H1 (cell line): Measurements from ENCODE around the gene INTS1. TPM values are rescaled to one million over a fixed set of nuclear protein-coding genes. Genes with fewer than 3 reads are reported as not detected.

Experiments used
- CTCF ChIA-PET: fragments of 300-600 bp; sonication (Branson Sonifier 250); formaldehyde crosslinking; loops from one replicate; lab custom pipeline; 2021; ENCODE audit not compliant: partially characterized antibody; lab: Charles Lee
- POLR2A ChIA-PET: fragments of 300-600 bp; sonication (Branson Sonifier 250); formaldehyde crosslinking; loops from one replicate; lab custom pipeline; 2021; ENCODE audit warnings: inconsistent platforms; ENCODE audit not compliant: partially characterized antibody; lab: Charles Lee
- DNase-seq, 2 experiments: peaks; one replicate each; pipeline versions ENCODE4 v3.0.0 to v3.0.0-alpha.2; 2010 to 2022; ENCODE audit warnings: low spot score in 2 of 2, low read depth in 1 of 2, mixed read lengths in 1 of 2
- FAIRE-seq: peaks from 2 replicates; lab custom pipeline; 2011; peaks lifted over from hg19 to GRCh38; lab: Jason Lieb, UNC
- H2AFZ ChIP-seq: 2 replicates; pipeline ENCODE4 v1.8.1; 2012; ENCODE audit warnings: low read length, inconsistent platforms
- H2AK5ac ChIP-seq: 2 replicates; pipeline ENCODE4 v1.6.1; 2013; ENCODE audit warnings: low read depth, low read length
- H2BK120ac ChIP-seq: replicated peaks from 2 replicates; pipeline ENCODE3; 2013; ENCODE audit warnings: low read depth, low read length, inconsistent platforms
- H2BK12ac ChIP-seq: 2 replicates; pipeline ENCODE4 v1.6.1; 2013; ENCODE audit warnings: low read depth, low read length
- H2BK15ac ChIP-seq: 2 replicates; pipeline ENCODE4 v1.6.1; 2013; ENCODE audit warnings: low read length
- H2BK20ac ChIP-seq: 2 replicates; pipeline ENCODE4 v1.6.1; 2013; ENCODE audit warnings: low read length
- H2BK5ac ChIP-seq: 2 replicates; pipeline ENCODE4 v1.6.1; 2013; ENCODE audit warnings: low read depth, low read length
- H3K14ac ChIP-seq: 2 replicates; pipeline ENCODE4 v1.6.1; 2013; ENCODE audit warnings: inconsistent platforms; ENCODE audit not compliant: insufficient read length
- H3K18ac ChIP-seq: 2 replicates; pipeline ENCODE4 v1.6.1; 2013; ENCODE audit warnings: low read length; ENCODE audit errors: extremely low read depth
- H3K23ac ChIP-seq: 2 replicates; pipeline ENCODE4 v1.6.1; 2013; ENCODE audit warnings: inconsistent platforms; ENCODE audit not compliant: insufficient read length
- H3K23me2 ChIP-seq: 2 replicates; pipeline ENCODE4 v1.6.1; 2013; ENCODE audit warnings: low read depth, low read length
- H3K27ac ChIP-seq: 2 replicates; pipeline ENCODE4 v1.6.1; 2011; ENCODE audit warnings: low read depth, low read length, inconsistent platforms
- H3K27me3 ChIP-seq, 4 experiments: replicated peaks in 1 of 4; 1 replicate in 1 of 4; 2 replicates in 3 of 4; pipeline versions ENCODE4 v1.6.1 to v1.8.1; 2011 to 2013; ENCODE audit warnings: low read length in 3 of 4, mild to moderate bottlenecking in 3 of 4, inconsistent platforms in 2 of 4, mixed read lengths in 2 of 4, moderate library complexity in 1 of 4; ENCODE audit not compliant: control insufficient read depth in 3 of 4, insufficient read depth in 3 of 4; ENCODE audit errors: extremely low read depth in 1 of 4
- H3K36me3 ChIP-seq, 4 experiments: 2 replicates each; pipeline versions ENCODE4 v1.6.1 to v1.8.1; 2011 to 2013; ENCODE audit warnings: mild to moderate bottlenecking in 4 of 4, low read length in 3 of 4, moderate library complexity in 2 of 4, control low read depth in 1 of 4, inconsistent platforms in 1 of 4; ENCODE audit not compliant: insufficient read depth in 4 of 4, control insufficient read depth in 2 of 4
- H3K4ac ChIP-seq: replicated peaks from 2 replicates; pipeline ENCODE3; 2013; ENCODE audit warnings: low read length, low read depth, mixed read lengths, inconsistent platforms; ENCODE audit not compliant: insufficient read length
- H3K4me1 ChIP-seq, 4 experiments: replicated peaks in 1 of 4; 1 replicate in 1 of 4; 2 replicates in 3 of 4; pipeline versions ENCODE4 v1.6.1 to v1.8.1; 2011 to 2013; ENCODE audit warnings: low read length in 3 of 4, inconsistent platforms in 2 of 4, mixed read lengths in 1 of 4; ENCODE audit not compliant: insufficient read depth in 4 of 4, control insufficient read depth in 3 of 4
- H3K4me2 ChIP-seq, 2 experiments: 2 replicates each; pipeline versions ENCODE4 v1.6.1 to v1.8.1; 2011 to 2013; ENCODE audit warnings: low read depth in 2 of 2, low read length in 2 of 2, control low read depth in 1 of 2, inconsistent platforms in 1 of 2, mild to moderate bottlenecking in 1 of 2; ENCODE audit not compliant: insufficient read depth in 1 of 2
- H3K4me3 ChIP-seq, 4 experiments: fragments of 200-600, 300-600 bp in 1 of 4; sonication (generic), shearing (Covaris generic), sonication (Bioruptor Twin) in 1 of 4; 2 replicates each; pipeline versions ENCODE4 v1.5.1 to v1.8.1; 2011 to 2016; ENCODE audit warnings: low read length in 4 of 4, low read depth in 3 of 4, control low read depth in 2 of 4, inconsistent platforms in 2 of 4, mild to moderate bottlenecking in 2 of 4, mixed read lengths in 1 of 4, moderate library complexity in 1 of 4; ENCODE audit not compliant: insufficient read depth in 2 of 4; ENCODE audit errors: extremely low read depth in 1 of 4
- H3K56ac ChIP-seq: replicated peaks from 2 replicates; pipeline ENCODE3; 2013; ENCODE audit warnings: low read depth, mild to moderate bottlenecking, mixed read lengths, low read length, inconsistent platforms; ENCODE audit not compliant: insufficient read length
- H3K79me1 ChIP-seq: 2 replicates; pipeline ENCODE4 v1.6.1; 2013; ENCODE audit warnings: low read depth, low read length, control low read depth
- H3K79me2 ChIP-seq, 2 experiments: 2 replicates each; pipeline versions ENCODE4 v1.6.1 to v1.8.1; 2012 to 2013; ENCODE audit warnings: low read length in 2 of 2, mild to moderate bottlenecking in 2 of 2, inconsistent platforms in 1 of 2; ENCODE audit not compliant: insufficient read depth in 2 of 2, control insufficient read depth in 1 of 2
- H3K9ac ChIP-seq, 4 experiments: replicated peaks in 1 of 4; 1 replicate in 1 of 4; 2 replicates in 3 of 4; pipeline versions ENCODE4 v1.6.1 to v1.8.1; 2011 to 2013; ENCODE audit warnings: low read depth in 3 of 4, low read length in 3 of 4, control low read depth in 2 of 4, mild to moderate bottlenecking in 2 of 4, moderate library complexity in 2 of 4, inconsistent platforms in 1 of 4; ENCODE audit errors: extremely low read depth in 1 of 4
- H3K9me3 ChIP-seq, 2 experiments: 2 replicates each; pipeline versions ENCODE4 v1.6.1 to v1.8.1; 2012 to 2013; ENCODE audit warnings: mild to moderate bottlenecking in 2 of 2, moderate library complexity in 2 of 2, control low read depth in 1 of 2, inconsistent platforms in 1 of 2, low read depth in 1 of 2, low read length in 1 of 2, mixed read lengths in 1 of 2; ENCODE audit not compliant: insufficient read depth in 2 of 2
- H4K20me1 ChIP-seq, 2 experiments: replicated peaks in 1 of 2; 2 replicates each; pipeline versions ENCODE3 to v1.8.1; 2011 to 2013; ENCODE audit warnings: inconsistent platforms in 2 of 2, low read length in 2 of 2, mild to moderate bottlenecking in 1 of 2; ENCODE audit not compliant: insufficient read depth in 2 of 2, control insufficient read depth in 1 of 2
- H4K5ac ChIP-seq: 2 replicates; pipeline ENCODE4 v1.6.1; 2013; ENCODE audit warnings: low read length, low read depth, mixed read lengths, inconsistent platforms; ENCODE audit not compliant: insufficient read length
- H4K8ac ChIP-seq: 2 replicates; pipeline ENCODE4 v1.8.0; 2013; ENCODE audit warnings: mild to moderate bottlenecking, moderate library complexity, low read length, inconsistent platforms; ENCODE audit not compliant: insufficient read depth; ENCODE audit errors: extremely low read depth
- H4K91ac ChIP-seq: replicated peaks from 2 replicates; pipeline ENCODE3; 2013; ENCODE audit warnings: low read length, mixed read lengths, inconsistent platforms; ENCODE audit not compliant: insufficient read length
- SP2 ChIP-seq: IDR thresholded peaks from 2 replicates; pipeline ENCODE4 v1.6.1; 2012; ENCODE audit warnings: mild to moderate bottlenecking, low read length, inconsistent platforms
- WGBS, 2 experiments: shearing (Covaris generic) in 1 of 2; methylation state at CpG; one replicate each; pipeline versions ENCODE4 v1.1.6 to v1.1.7; 2013 to 2015; ENCODE audit warnings: low lambda C conversion rate in 2 of 2, mixed read lengths in 2 of 2, inconsistent platforms in 1 of 2, low coverage in 1 of 2, missing lambda C conversion rate in 1 of 2; ENCODE audit not compliant: insufficient replicate concordance in 2 of 2, insufficient coverage in 1 of 2, insufficient read length in 1 of 2; ENCODE audit errors: extremely low coverage in 1 of 2, missing lambda C conversion rate in 1 of 2; 5-methylcytosine and 5-hydroxymethylcytosine counted together
- polyA plus RNA-seq, 7 experiments: library from polyadenylated mRNA; depleted of rRNA in 3 of 7; stranded (reverse) in 5 of 7; unstranded in 2 of 7; fragments of >200 nt in 5 of 7; fragments of 200-250 nt in 2 of 7; gene quantifications; 1 replicate in 5 of 7; 2 replicates in 1 of 7; 4 replicates in 1 of 7; pipeline versions ENCODE4 v1.2.1 to v1.2.3, GENCODE V29; 2011 to 2013; ENCODE audit warnings: missing spikeins in 2 of 7, mixed read lengths in 2 of 7
- total RNA-seq: library from RNA; stranded (reverse); fragmentation: NEBNext Ultra II Directional; extraction: Animal tissue kit (Norgen Biotek cat#: 25700); gene quantifications from 2 replicates; pipeline ENCODE4 v1.2.1, GENCODE V29; 2021

The INTS1 gene
- total and polyA plus RNA-seq, 2 of the 8 experiments (the other 6 are each of a cell fraction or from before 2014, with no cell fraction given) = 76.9 to 104 TPM

DNA sequence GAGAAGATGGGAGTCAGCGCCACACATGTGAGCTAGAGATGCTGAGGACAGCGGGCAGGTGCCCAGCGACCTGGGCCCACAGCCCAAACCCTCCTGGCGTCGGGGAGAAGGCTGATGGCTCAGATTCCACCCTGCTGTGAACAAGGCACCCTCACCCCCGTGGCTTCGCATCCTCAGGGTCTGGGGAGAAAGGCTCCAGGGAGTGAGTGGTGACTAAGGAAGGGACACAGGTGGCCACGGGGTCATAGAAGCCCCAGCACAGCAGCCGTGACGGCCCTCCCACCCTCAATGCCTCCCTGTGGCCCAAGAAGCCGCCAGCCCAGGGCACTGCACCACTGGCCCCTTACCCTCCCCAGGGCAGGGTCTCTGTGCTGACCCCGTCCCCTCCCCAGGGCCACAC, 19.6 kb downstream of the INTS1 start:
- no peak overlapping the region for H3K56ac ChIP-seq
- H3K4me1 ChIP-seq = no peaks in the 10 kb centered on the region
- H3K4ac ChIP-seq = no peak overlapping the region
- CTCF ChIA-PET = interaction anchor here (2.3 kb wide), 1 partner anchor 10 kb away, joined by 13 read pairs; no protein-coding TSS in a partner anchor
- H3K9me3 ChIP-seq = no peaks in the 10 kb centered on the region
- POLR2A ChIA-PET = interaction anchor here (1.4 to 2.4 kb wide), 3 partner anchors 9 to 15 kb away, joined by 3 to 7 read pairs (median 4); no protein-coding TSS in a partner anchor
- H3K27ac ChIP-seq = no peak overlapping the region
- no peak overlapping the region for H4K8ac ChIP-seq
- 84% methylated on average over 6 of the region's 12 CpGs; no CpG with 5 or more reads in 1 of the 2 experiments for whole genome bisulfite sequencing, 2 experiments
- no peak overlapping the region for H3K23ac ChIP-seq
- H2AFZ ChIP-seq = no peak overlapping the region
- no peak overlapping the region for H3K4me3 ChIP-seq
- no peak overlapping the region for H2BK15ac ChIP-seq
- H3K36me3 ChIP-seq = peaks cover 26 to 77% (median 50%) of the 10 kb centered on the region in 4 experiments; a peak in 7 of 8 replicates
- H2BK5ac ChIP-seq = no peak overlapping the region; the same call in 1 of the 2 replicates
- H2BK12ac ChIP-seq = no peak overlapping the region
- no peak overlapping the region for H3K4me2 ChIP-seq
- no peaks in the 10 kb centered on the region; the same call in 1 of the 2 replicates for H3K79me1 ChIP-seq
- no peaks in the 10 kb centered on the region for H3K79me2 ChIP-seq
- no peak overlapping the region for H3K14ac ChIP-seq
- no peak overlapping the region for H2AK5ac ChIP-seq
- no peak for TF ChIP-seq SP2
- H2BK20ac ChIP-seq = no peak overlapping the region
- H3K18ac ChIP-seq = no peak overlapping the region
- H3K9ac ChIP-seq = no peak overlapping the region
- H3K23me2 ChIP-seq = no peaks in the 10 kb centered on the region
- no peak for FAIRE-seq
- H4K91ac ChIP-seq = no peak overlapping the region
- DNase-seq = no peak
- no peaks in the 10 kb centered on the region for H3K27me3 ChIP-seq
- H4K5ac ChIP-seq = no peak overlapping the region
- peaks cover 0 to 14% of the 10 kb centered on the region in 2 experiments for H4K20me1 ChIP-seq
- no peak overlapping the region for H2BK120ac ChIP-seq
